Calu3 (cell line): ENCODE results near the gene TCFL5. TPM values are rescaled to one million over a fixed set of nuclear protein-coding genes. Genes with fewer than 3 reads are reported as not detected.
A peak's percentile ranks its signal among the peaks of the same experiment; 100 is the strongest.

ENCODE experiments used
- BruUV-seq: library from RNA; stranded (reverse); fragments of 400-500 nt; replicated peaks from 2 replicates; lab custom pipeline; 2021; lab: Mats Ljungman, UMichigan
- CTCF ChIA-PET: fragments of 300-600 bp; sonication (Branson Sonifier 250); formaldehyde crosslinking; loops from one replicate; lab custom pipeline; 2022; ENCODE audit warnings: antibody characterized with exemption; lab: Charles Lee
- DNase-seq: peaks from one replicate; pipeline ENCODE4 v3.0.0; 2022
- H3K27ac Mint-ChIP-seq: one replicate; pipeline ENCODE4 v1.8.0; 2022; ENCODE audit warnings: mixed read lengths; ENCODE audit not compliant: unreplicated experiment
- H3K27me3 Mint-ChIP-seq: one replicate; pipeline ENCODE4 v1.8.0; 2022; ENCODE audit warnings: mixed read lengths; ENCODE audit not compliant: unreplicated experiment
- H3K36me3 Mint-ChIP-seq: one replicate; pipeline ENCODE4 v1.8.0; 2022; ENCODE audit warnings: mild to moderate bottlenecking, moderate library complexity, mixed read lengths; ENCODE audit not compliant: insufficient read depth, unreplicated experiment
- H3K4me1 Mint-ChIP-seq: one replicate; pipeline ENCODE4 v1.8.0; 2022; ENCODE audit warnings: mild to moderate bottlenecking, low read depth, mixed read lengths; ENCODE audit not compliant: unreplicated experiment
- H3K4me3 Mint-ChIP-seq: one replicate; pipeline ENCODE4 v1.8.0; 2022; ENCODE audit warnings: mild to moderate bottlenecking, low read depth, moderate library complexity, mixed read lengths; ENCODE audit not compliant: unreplicated experiment
- H3K9me3 Mint-ChIP-seq: one replicate; pipeline ENCODE4 v1.8.0; 2022; ENCODE audit warnings: low read depth, mixed read lengths; ENCODE audit not compliant: unreplicated experiment
- CTCF ChIP-seq: fragments of 200-600 bp; IDR thresholded peaks from one replicate; pipeline ENCODE4 v1.8.0; 2022; ENCODE audit warnings: antibody characterized with exemption; ENCODE audit not compliant: unreplicated experiment
- intact Hi-C: fragments of 100-400 bp; cut with micrococcal nuclease; formaldehyde crosslinking; loops from one replicate; pipeline ENCODE4 v1.10.0; 2022; ENCODE audit not compliant: unreplicated experiment
- total RNA-seq: library from RNA; stranded (reverse); gene quantifications from 2 replicates; pipeline ENCODE4 v1.2.3, GENCODE V29; 2022

The TCFL5 gene
- total RNA-seq, 1 experiment from 2014 or later: 22.3 TPM

GRCh38 chr20:62887860-62888239, 26.2 kb upstream of the TCFL5 start:
- no peak for TF ChIP-seq CTCF
- H3K27me3 Mint-ChIP-seq: no peaks in the 10 kb centered on the region
- BruUV-seq: no TSS peak
- H3K36me3 Mint-ChIP-seq: peaks cover 69% of the 10 kb centered on the region
- H3K9me3 Mint-ChIP-seq: no peaks in the 10 kb centered on the region
- no peak overlapping the region for H3K27ac Mint-ChIP-seq
- intact Hi-C loops: no loop called here
- CTCF ChIA-PET: interaction anchor here (1.2 kb wide), 1 partner anchor 10 kb away, joined by 3 read pairs; no protein-coding TSS in a partner anchor
- no peaks in the 10 kb centered on the region for H3K4me1 Mint-ChIP-seq
- no peak for DNase-seq
- no peak overlapping the region for H3K4me3 Mint-ChIP-seq

DNA sequence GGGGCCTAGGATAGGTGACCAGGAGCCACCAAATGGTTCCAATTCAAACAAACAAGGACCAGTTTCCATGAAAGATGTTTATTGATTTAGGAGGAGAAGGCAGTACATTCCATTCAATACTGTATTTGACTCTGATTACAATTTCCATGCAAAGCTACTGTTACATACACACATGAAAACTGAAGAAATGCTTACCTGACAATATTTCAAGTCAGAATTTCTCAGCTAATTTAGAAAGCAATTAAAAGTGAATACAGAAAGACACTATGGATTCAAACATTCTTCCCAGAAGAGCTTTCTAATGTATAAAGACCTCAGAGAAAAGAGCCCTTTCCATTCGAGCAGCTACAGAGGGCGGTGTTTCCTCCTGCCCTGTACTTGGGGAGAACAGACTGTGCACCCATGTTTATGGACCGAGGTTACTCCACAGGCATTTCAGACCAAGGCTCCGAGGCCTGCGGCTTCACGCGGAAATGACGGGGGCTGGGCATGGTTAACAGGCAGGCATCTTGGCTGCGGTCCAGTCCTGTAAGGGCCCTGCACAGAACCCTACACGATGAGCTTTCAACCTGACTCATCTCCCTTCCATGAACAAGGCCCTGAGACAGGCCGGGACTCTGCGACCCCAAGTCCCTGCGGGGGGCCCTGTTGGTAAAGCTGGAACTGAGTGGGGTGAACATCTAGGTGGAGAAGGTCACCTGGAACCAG, 25.7 kb upstream of the TCFL5 start:
- Mint-ChIP-seq H3K27ac (no peak overlapping the region), H3K36me3 (peaks cover 69% of the 10 kb centered on the region), H3K4me1 (no peaks in the 10 kb centered on the region), H3K4me3 (no peak overlapping the region), H3K9me3 (no peaks in the 10 kb centered on the region), H3K27me3 (no peaks in the 10 kb centered on the region)
- no peak for DNase-seq
- TF ChIP-seq CTCF: no peak
- BruUV-seq: no TSS peak
- CTCF ChIA-PET: interaction anchor here (1.2 kb wide), 1 partner anchor 10 kb away, joined by 3 read pairs; no protein-coding TSS in a partner anchor
- intact Hi-C loops: no loop called here

DNA sequence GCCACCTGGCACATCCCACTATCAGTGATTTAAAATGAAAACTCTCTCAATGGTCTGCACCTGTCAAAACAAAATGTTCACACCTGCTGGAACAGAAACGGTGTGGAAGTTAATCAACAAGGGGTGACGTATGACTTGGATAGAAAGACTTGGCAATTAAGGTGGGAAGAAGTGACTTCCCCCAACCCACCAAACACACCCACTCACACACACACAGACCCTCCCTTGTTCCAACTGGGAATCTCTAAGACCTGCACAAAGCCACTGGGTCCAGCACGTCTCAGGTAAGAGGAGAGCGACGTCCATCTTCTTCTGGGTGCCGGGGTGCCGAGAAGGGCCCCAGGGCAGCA, 25.1 kb upstream of the TCFL5 start:
- CTCF ChIA-PET: no interaction called here
- Mint-ChIP-seq H3K4me1 (no peaks in the 10 kb centered on the region), H3K36me3 (peaks cover 69% of the 10 kb centered on the region), H3K27ac (peak overlapping the region; percentile 16), H3K27me3 (no peaks in the 10 kb centered on the region), H3K9me3 (no peaks in the 10 kb centered on the region), H3K4me3 (no peak overlapping the region)
- TF ChIP-seq CTCF: no peak
- DNase-seq: no peak
- intact Hi-C loops: no loop called here
- BruUV-seq: no TSS peak

DNA sequence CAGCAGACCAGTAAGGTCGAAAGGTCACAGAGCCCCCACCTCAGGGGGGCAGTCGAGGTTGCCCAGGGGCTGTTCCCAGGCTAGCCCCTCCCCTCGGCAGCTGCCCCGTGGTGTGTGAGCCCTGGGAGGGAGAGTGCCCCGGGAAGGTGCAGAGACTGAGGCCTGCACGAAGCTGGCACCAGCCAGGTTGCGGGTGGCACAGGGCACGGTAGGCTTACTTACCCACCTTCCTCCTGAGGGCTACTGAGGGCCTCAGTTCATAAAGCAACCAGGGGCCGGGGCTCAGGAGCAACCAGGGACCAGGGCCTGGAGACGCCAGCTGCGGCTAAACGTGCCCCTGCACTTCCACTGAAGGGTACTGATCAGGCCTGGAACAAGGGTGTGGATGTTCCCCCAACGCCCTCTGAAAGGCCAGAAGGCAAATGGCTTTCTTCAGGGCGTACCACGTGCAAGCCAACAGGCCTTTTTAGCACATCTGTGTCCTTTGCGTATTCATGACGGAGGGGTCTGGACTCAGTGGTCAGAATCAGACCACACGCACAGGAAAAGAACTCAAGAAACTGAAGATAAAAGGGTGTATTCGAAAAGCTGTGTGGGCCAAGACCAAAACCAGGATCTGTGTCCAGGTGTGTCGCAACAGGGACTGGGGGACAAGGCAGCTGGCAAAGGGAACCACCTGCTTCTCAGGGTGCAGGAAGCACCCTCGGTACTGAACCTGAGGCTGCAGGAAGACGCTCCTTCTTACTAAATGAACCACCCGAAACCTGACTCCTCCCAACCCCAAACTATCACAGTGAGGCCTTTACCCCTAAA, 24.5 kb upstream of the TCFL5 start:
- Mint-ChIP-seq H3K4me3 (no peak overlapping the region), H3K27me3 (no peaks in the 10 kb centered on the region), H3K4me1 (no peaks in the 10 kb centered on the region), H3K9me3 (no peaks in the 10 kb centered on the region), H3K27ac (peak overlapping the region; percentile 16), H3K36me3 (peaks cover 64% of the 10 kb centered on the region)
- intact Hi-C loops: no loop called here
- no peak for TF ChIP-seq CTCF
- no peak for DNase-seq
- BruUV-seq: no TSS peak
- CTCF ChIA-PET: no interaction called here
